Cerebellar cortex (tissue), 1 donor: ENCODE data around the gene SZT2.
"Not testable (repeated sequence)": the region's sequence is repeated elsewhere in the genome, so short reads cannot be mapped to it uniquely, and the experiment has no call there.

Source experiments
- DNase-seq: peaks from one replicate; pipeline ENCODE4 v3.0.0-alpha.2; 2015; ENCODE audit warnings: low spot score

Gene SZT2

GRCh38 chr1:43491061-43491460, 101.4 kb downstream of the SZT2 start:
- no peak for DNase-seq

GRCh38 chr1:43492826-43493225, 103.1 kb downstream of the SZT2 start:
- no peak for DNase-seq

- no peak for DNase-seq
These were observed 104.2 kb downstream of the SZT2 start for GRCh38 chr1:43493661-43494450.

- no peak for DNase-seq
These were observed 105.5 kb downstream of the SZT2 start for GRCh38 chr1:43495204-43495603.

- DNase-seq, result no peak
These were observed 110.2 kb downstream of the SZT2 start for GRCh38 chr1:43499898-43500297.

GRCh38 chr1:43501806-43502205, 112.1 kb downstream of the SZT2 start:
- DNase-seq, result not testable (repeated sequence)

GRCh38 chr1:43503534-43503933, 113.8 kb downstream of the SZT2 start:
- no peak for DNase-seq
